Astrocyte of the spinal cord (primary cell): ENCODE measurements around the gene DNAH11.

Experiments
- DNase-seq: peaks from one replicate; pipeline ENCODE4 v3.0.0; 2011; ENCODE audit warnings: low read depth, low spot score
- H3K4me3 ChIP-seq: 2 replicates; pipeline ENCODE4 v1.5.1; 2011; ENCODE audit warnings: low read depth, mild to moderate bottlenecking, low read length, moderate library complexity
- CTCF ChIP-seq: IDR thresholded peaks from 2 replicates; pipeline ENCODE4 v1.5.1; 2012; ENCODE audit warnings: low read depth, mild to moderate bottlenecking, low read length, inconsistent platforms
- in situ Hi-C: cut with HindIII; loops from 2 replicates; pipeline ENCODE4 v1.10.0; 2017; ENCODE audit warnings: low sequenced_read_pairs

Gene DNAH11

GRCh38 chr7:21743493-21743892 is 200.7 kb downstream of the DNAH11 start:
- TF ChIP-seq CTCF = no peak
- in situ Hi-C loops = no loop called here

DNA sequence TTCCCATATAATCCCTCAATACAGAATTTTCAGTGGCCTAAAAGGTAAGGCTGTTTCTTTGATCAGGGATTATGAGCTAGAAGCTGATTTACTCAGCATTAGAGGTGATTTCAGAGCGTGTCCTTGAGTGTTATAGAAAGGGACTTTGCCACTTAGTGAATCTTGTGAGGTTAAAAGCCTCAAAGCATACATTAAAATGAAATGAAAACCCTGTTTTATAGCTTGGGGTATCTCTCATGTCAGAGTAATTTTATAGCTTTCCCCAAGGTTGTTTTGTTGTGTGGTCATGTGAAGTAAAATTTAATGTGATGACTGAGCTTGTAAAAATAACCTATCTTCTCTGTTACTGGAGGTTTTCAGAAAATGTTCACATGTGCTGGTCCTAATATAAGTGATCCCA is 204.1 kb downstream of the DNAH11 start:
- H3K4me3 ChIP-seq = no peak overlapping the region
- no peak for DNase-seq
- no peak for TF ChIP-seq CTCF
- in situ Hi-C loops = no loop called here

More at GRCh38 chr7:21743493-21743892, 200.7 kb downstream of the DNAH11 start:
- no peak overlapping the region for H3K4me3 ChIP-seq
- no peak for DNase-seq

GRCh38 chr7:21747806-21748205 is 205.0 kb downstream of the DNAH11 start:
- no peak for TF ChIP-seq CTCF
- no peak overlapping the region for H3K4me3 ChIP-seq
- DNase-seq = no peak
- in situ Hi-C loops = no loop called here

- no peak for DNase-seq
- no peak overlapping the region for H3K4me3 ChIP-seq
- in situ Hi-C loops = no loop called here
- no peak for TF ChIP-seq CTCF
Measured at GRCh38 chr7:21749378-21749777, 206.5 kb downstream of the DNAH11 start.

GRCh38 chr7:21753071-21753470 is 210.2 kb downstream of the DNAH11 start:
- no peak for TF ChIP-seq CTCF
- in situ Hi-C loops = no loop called here
- H3K4me3 ChIP-seq = no peak overlapping the region
- no peak for DNase-seq

GRCh38 chr7:21754963-21755362 is 212.1 kb downstream of the DNAH11 start:
- in situ Hi-C loops = no loop called here
- no peak overlapping the region for H3K4me3 ChIP-seq
- no peak for TF ChIP-seq CTCF
- no peak for DNase-seq
